Activated CD4-positive, alpha-beta T cell treated with anti-CD3 and anti-CD28 coated beads for 36 hours (primary cell): Measurements from ENCODE around the gene GPBP1L1. TPM values are rescaled to one million over a fixed set of nuclear protein-coding genes. Genes with fewer than 3 reads are reported as not detected.
A peak's percentile ranks its signal among the peaks of the same experiment; 100 is the strongest.

Experiments
- ATAC-seq: fragments of 200-7000 bp; cut with Tn5 transposase; one replicate; pipeline ENCODE4 v1.10.0; 2021; ENCODE audit warnings: mild to moderate bottlenecking, moderate library complexity
- CTCF ChIA-PET: fragments of 350-600 bp; sonication (Branson Sonifier 250); formaldehyde crosslinking; loops from one replicate; lab custom pipeline; 2021; ENCODE audit warnings: antibody characterized with exemption; lab: Charles Lee
- POLR2A ChIA-PET: fragments of 350-600 bp; sonication (Branson Sonifier 250); formaldehyde crosslinking; loops from one replicate; lab custom pipeline; 2021; ENCODE audit warnings: antibody characterized with exemption, inconsistent platforms; lab: Charles Lee
- DNase-seq: peaks from one replicate; pipeline ENCODE4 v3.0.0-alpha.2; 2020
- H3K27ac Mint-ChIP-seq: one replicate; pipeline ENCODE4 v1.8.0; 2021; ENCODE audit warnings: mixed read lengths
- H3K27me3 Mint-ChIP-seq: one replicate; pipeline ENCODE4 v1.8.0; 2021; ENCODE audit warnings: mixed read lengths
- H3K36me3 Mint-ChIP-seq: one replicate; pipeline ENCODE4 v1.8.0; 2021; ENCODE audit warnings: low read depth, mixed read lengths
- H3K4me1 Mint-ChIP-seq: one replicate; pipeline ENCODE4 v1.8.0; 2021; ENCODE audit warnings: mixed read lengths
- H3K4me3 Mint-ChIP-seq: one replicate; pipeline ENCODE4 v1.8.0; 2021; ENCODE audit warnings: mild to moderate bottlenecking, moderate library complexity, mixed read lengths
- H3K9me3 Mint-ChIP-seq: one replicate; pipeline ENCODE4 v1.8.0; 2021; ENCODE audit warnings: low read depth, mixed read lengths
- intact Hi-C, 2 experiments: fragments of 100-400 bp; cut with DNase I in 1 of 2; cut with micrococcal nuclease in 1 of 2; formaldehyde crosslinking; loops; one replicate each; pipeline versions ENCODE4 v1.14.2 to v1.15.1; 2022 to 2024; cut with DNase I, micrococcal nuclease
- total RNA-seq, 2 experiments: library from RNA; stranded (reverse); gene quantifications; one replicate each; pipeline ENCODE4 v1.2.3, GENCODE V29; 2021

The GPBP1L1 gene
- total RNA-seq, 2 experiments from 2014 or later: 101 to 112 TPM

DNA sequence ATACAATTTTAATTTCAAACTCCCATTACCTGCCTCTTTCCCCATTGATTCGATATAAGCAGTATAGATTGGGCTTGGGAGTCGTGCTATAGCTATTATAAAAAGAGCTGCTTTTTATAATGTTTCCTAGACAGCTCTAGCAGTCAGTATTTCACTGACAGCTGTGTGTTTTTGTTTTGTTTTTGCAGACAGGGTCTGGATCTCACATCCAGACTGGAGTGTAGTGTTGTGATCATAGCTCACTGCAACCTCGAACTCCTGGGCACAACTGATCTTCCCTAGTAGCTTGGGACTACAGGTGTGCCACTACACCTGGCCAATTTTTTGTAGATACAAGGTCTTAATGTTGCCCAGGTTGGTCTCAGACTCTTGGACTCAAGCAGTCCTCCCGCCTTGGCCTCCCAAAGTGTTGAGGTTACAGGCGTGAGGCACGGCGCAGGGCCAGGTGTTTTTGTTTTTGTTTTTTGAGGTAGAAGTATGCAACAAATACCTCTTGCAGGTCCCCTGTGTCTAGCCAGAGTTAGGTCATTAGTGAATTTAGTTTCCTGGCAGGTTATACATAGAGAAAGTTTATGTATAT, 100.7 kb downstream of the GPBP1L1 start:
- intact Hi-C loops: loop anchor here in 1 of 2 experiments (1.0 to 10.0 kb wide), 2 partner anchors 63 to 851 kb away; partner anchors contain the start of genes KIF2C and RNU5D-1
- Mint-ChIP-seq H3K4me1 (peaks cover 28% of the 10 kb centered on the region), H3K27ac (peak overlapping the region; percentile 65), H3K9me3 (no peaks in the 10 kb centered on the region), H3K36me3 (peaks cover 7% of the 10 kb centered on the region), H3K4me3 (peak overlapping the region; percentile 91), H3K27me3 (no peaks in the 10 kb centered on the region)
- ChIA-PET CTCF (interaction anchor here (0.8 to 1.4 kb wide), 4 partner anchors 225 to 280 kb away, joined by 3 to 4 read pairs (median 4); partner anchors contain the start of gene MUTYH), POLR2A (interaction anchor here (0.7 to 3.9 kb wide), 10 partner anchors 9 to 803 kb away, joined by 3 to 36 read pairs (median 4); partner anchors contain the start of genes CCDC163, GPBP1L1, MMACHC and MUTYH)
- DNase-seq: no peak
- no peak for ATAC-seq

DNA sequence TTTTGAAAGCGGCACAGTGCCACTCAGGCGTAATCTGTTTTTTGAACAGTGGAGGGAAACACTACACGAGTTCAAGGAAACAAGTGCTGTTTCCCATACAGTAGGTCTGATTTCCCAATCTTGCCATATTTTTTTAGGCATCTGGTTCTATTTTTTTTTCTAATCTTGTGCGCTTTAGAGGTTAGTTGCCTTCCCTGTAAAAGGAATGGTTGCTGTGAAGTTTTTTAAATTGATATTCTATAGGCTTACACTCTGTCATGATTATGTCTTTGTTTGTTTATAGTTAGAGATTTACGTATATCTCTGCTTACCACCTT, 101.3 kb downstream of the GPBP1L1 start:
- POLR2A ChIA-PET: interaction anchor here (0.6 to 3.9 kb wide), 12 partner anchors 10 to 809 kb away, joined by 3 to 36 read pairs (median 4); partner anchors contain the start of genes CCDC163, GPBP1L1, MMACHC and MUTYH
- Mint-ChIP-seq H3K4me1 (peaks cover 28% of the 10 kb centered on the region), H3K4me3 (peak overlapping the region; percentile 91), H3K27me3 (no peaks in the 10 kb centered on the region), H3K9me3 (no peaks in the 10 kb centered on the region), H3K36me3 (peaks cover 5% of the 10 kb centered on the region), H3K27ac (peak overlapping the region; percentile 65)
- CTCF ChIA-PET: interaction anchor here (0.8 to 1.4 kb wide), 3 partner anchors 224 to 279 kb away, joined by 3 to 4 read pairs (median 4); partner anchors contain the start of gene MUTYH
- intact Hi-C loops: loop anchor here in 1 of 2 experiments (1.0 to 10.0 kb wide), 2 partner anchors 63 to 850 kb away; partner anchors contain the start of genes KIF2C and RNU5D-1
- DNase-seq (no peak), ATAC-seq (no peak)

DNA sequence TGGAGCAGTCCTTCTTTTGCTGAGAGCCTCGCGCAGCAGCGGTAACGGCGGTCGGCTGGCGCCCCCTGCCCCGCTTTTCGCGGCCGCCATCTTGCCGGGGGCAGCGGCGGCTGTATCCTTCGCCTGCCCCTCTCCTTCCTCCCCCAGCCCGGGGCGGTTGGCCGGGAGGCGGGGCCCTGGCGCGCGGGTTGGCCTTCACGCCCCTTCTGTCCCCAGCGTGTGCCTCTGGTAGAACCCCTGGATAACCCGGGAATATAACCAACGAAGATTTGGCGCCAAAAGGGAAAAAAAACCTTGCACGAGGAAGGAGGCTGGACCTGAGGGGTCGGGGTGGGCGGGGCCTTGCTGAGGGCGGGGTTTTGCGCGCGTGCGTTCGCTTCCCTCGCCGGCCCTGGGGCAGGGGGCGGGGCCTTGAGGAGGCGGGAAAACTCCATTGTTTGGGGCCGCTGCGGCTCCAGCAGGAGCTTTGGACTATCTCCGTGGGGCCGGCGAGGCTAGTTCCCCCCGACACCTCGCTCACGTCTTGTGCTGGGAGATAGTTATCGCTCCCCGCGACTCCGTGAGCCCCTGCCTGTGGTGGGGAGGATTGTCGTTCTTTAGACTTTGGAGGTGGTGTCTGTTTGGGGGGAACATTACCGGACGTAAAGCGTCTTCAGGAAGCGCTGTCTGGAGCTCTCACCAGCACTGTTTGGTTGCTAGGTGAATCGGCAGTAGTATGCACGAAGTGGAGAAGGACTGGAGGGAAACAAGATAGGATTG, 101.8 kb downstream of the GPBP1L1 start:
- Mint-ChIP-seq H3K4me3 (peak overlapping the region; percentile 91), H3K27ac (peak overlapping the region; percentile 100), H3K36me3 (peaks cover 5% of the 10 kb centered on the region), H3K9me3 (no peaks in the 10 kb centered on the region), H3K27me3 (no peaks in the 10 kb centered on the region), H3K4me1 (peaks cover 28% of the 10 kb centered on the region)
- ATAC-seq: peak; percentile 45
- intact Hi-C loops: loop anchor here (1.0 to 10.0 kb wide), 12 partner anchors 62 to 850 kb away; partner anchors contain the start of genes UROD (in 2 of the 2), GPBP1L1 (in 1 of the 2), HECTD3 (in 1 of the 2) and IPP (in 1 of the 2)
- ChIA-PET CTCF (interaction anchor here (0.7 to 1.4 kb wide), 3 partner anchors 85 to 279 kb away, joined by 3 to 4 read pairs (median 3); partner anchors contain the start of gene CCDC163), POLR2A (interaction anchor here (0.6 to 3.9 kb wide), 14 partner anchors 10 to 809 kb away, joined by 3 to 36 read pairs (median 5); partner anchors contain the start of genes CCDC163, GPBP1L1, HECTD3 and MMACHC)
- DNase-seq: peak; percentile 95

DNA sequence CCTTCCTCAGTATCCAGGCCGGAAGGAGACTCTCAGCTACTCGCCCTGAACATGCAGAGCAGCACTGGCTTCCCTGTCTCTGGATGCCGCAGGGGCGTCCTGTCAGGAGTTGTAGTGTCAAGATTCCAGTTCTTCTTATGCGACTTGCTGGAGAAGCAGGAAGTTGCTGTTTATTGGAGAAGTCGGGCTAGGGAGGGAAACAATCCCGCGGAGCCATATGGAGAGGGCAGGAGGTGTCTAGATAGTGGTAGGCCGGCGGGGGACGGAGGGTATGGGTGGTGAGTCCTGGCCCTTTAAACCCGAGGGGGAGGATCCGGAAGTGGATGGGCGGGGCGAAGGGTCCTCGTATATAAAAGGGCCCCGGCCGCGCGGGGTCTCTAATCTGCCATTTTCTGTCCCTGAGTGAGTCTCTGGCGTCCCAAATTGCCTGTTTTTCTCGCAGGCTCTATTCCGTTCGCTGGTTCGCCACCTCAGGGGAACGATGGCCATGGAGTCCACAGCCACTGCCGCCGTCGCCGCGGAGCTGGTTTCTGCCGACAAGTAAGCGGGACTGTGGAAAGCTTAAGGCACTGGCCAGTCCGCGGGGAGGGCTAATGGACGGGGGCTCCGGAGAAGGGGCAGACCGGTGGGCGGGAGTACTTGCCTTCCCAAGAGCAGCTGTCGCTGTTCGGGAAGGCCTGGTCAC, 102.5 kb downstream of the GPBP1L1 start, which contains the start of gene NASP:
Gene NASP (plus strand): TSS at position 376 of the 685 bp plus-strand sequence. CDS start 106 bp downstream, at position 482.
- ATAC-seq (peak; percentile 67), DNase-seq (peak; percentile 94)
- ChIA-PET CTCF (interaction anchor here (0.6 to 2.1 kb wide), 9 partner anchors 13 to 278 kb away, joined by 3 to 6 read pairs (median 3); partner anchors contain the start of genes CCDC163 and GPBP1L1), POLR2A (interaction anchor here (0.7 to 3.9 kb wide), 14 partner anchors 14 to 862 kb away, joined by 4 to 36 read pairs (median 6); partner anchors contain the start of genes CCDC163, GPBP1L1, HECTD3 and MMACHC)
- Mint-ChIP-seq H3K36me3 (peaks cover 5% of the 10 kb centered on the region), H3K9me3 (no peaks in the 10 kb centered on the region), H3K27me3 (no peaks in the 10 kb centered on the region), H3K4me1 (peaks cover 22% of the 10 kb centered on the region), H3K4me3 (peak within 1 kb of the TSS; percentile 91), H3K27ac (peak within 1 kb of the TSS; percentile 100)
- intact Hi-C loops: loop anchor here (1.0 to 10.0 kb wide), 20 partner anchors 34 to 910 kb away; partner anchors contain the start of genes AKR1A1 (in 2 of the 2), IPP (in 2 of the 2), KIF2C (in 2 of the 2) and UROD (in 2 of the 2)

DNA sequence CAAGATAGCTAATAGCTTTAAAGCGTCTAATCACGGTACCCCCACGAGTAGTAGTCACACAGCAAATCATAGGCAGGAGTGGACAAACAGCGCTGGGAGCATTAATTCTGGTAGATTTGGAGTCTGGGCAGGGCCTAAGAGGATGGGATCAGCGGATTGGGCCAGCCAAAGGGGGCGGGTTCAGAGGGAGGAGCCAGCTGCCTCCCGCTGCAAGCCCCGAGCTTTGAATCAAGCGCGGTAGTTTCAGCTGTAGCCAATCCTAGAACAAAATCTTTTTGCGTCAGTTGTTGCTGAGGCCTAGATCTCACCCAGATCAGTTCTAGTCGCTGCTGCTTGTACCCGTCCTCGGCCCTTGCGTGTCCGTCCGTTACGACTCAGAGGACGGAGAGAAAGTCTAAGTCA, 103.1 kb downstream of the GPBP1L1 start:
- Mint-ChIP-seq H3K4me1 (peaks cover 20% of the 10 kb centered on the region), H3K36me3 (peaks cover 5% of the 10 kb centered on the region), H3K9me3 (no peaks in the 10 kb centered on the region), H3K27me3 (no peaks in the 10 kb centered on the region), H3K27ac (peak overlapping the region; percentile 100), H3K4me3 (peak overlapping the region; percentile 91)
- intact Hi-C loops: loop anchor here (1.0 to 10.0 kb wide), 12 partner anchors 33 to 909 kb away; partner anchors contain the start of genes AKR1A1 (in 2 of the 2), KIF2C (in 2 of the 2), ARMH1 (in 1 of the 2) and CCDC163 (in 1 of the 2)
- POLR2A ChIA-PET: interaction anchor here (0.7 to 3.9 kb wide), 10 partner anchors 13 to 861 kb away, joined by 4 to 36 read pairs (median 6); partner anchors contain the start of genes CCDC163, HECTD3, MMACHC and MUTYH
- ATAC-seq (peak; percentile 84), DNase-seq (peak; percentile 97)
- CTCF ChIA-PET: interaction anchor here (0.6 to 2.1 kb wide), 7 partner anchors 13 to 103 kb away, joined by 3 to 6 read pairs (median 3); partner anchors contain the start of gene GPBP1L1

Other genes with a start within 250 kb of the GPBP1L1 start
- gene TESK2, start 195.4 kb downstream of the GPBP1L1 start, total RNA-seq: 1 to 10 TPM; 3.1 to 3.3 TPM
- gene CCDC163, start 186.5 kb downstream of the GPBP1L1 start, total RNA-seq: 1 to 10 TPM; 3.5 to 4.4 TPM
- gene MMACHC, start 186.2 kb downstream of the GPBP1L1 start, total RNA-seq: 1 to 10 TPM; 8.1 to 9.6 TPM
- 100 to 1,000 TPM; 473 to 580 TPM for gene PRDX1, start 164.6 kb downstream of the GPBP1L1 start, total RNA-seq
- gene AKR1A1, start 135.7 kb downstream of the GPBP1L1 start, total RNA-seq: 100 to 1,000 TPM; 140 to 181 TPM
- 100 to 1,000 TPM; 228 to 282 TPM for gene NASP, start 102.5 kb downstream of the GPBP1L1 start, total RNA-seq
- 1 to 10 TPM; 1.0 to 1.6 TPM for gene CCDC17, start 62.5 kb downstream of the GPBP1L1 start, total RNA-seq
- 10 to 100 TPM; 30.2 to 44.3 TPM for gene TMEM69, start 1.6 kb upstream of the GPBP1L1 start, total RNA-seq
- gene IPP, start 64.1 kb upstream of the GPBP1L1 start, total RNA-seq: 10 to 100 TPM; 11.6 to 21.8 TPM
- gene MAST2, start 117.1 kb upstream of the GPBP1L1 start, total RNA-seq: 10 to 100 TPM; 20.1 to 22.9 TPM